ENCODE data around the gene ACAP3.

The ACAP3 gene, protein sequence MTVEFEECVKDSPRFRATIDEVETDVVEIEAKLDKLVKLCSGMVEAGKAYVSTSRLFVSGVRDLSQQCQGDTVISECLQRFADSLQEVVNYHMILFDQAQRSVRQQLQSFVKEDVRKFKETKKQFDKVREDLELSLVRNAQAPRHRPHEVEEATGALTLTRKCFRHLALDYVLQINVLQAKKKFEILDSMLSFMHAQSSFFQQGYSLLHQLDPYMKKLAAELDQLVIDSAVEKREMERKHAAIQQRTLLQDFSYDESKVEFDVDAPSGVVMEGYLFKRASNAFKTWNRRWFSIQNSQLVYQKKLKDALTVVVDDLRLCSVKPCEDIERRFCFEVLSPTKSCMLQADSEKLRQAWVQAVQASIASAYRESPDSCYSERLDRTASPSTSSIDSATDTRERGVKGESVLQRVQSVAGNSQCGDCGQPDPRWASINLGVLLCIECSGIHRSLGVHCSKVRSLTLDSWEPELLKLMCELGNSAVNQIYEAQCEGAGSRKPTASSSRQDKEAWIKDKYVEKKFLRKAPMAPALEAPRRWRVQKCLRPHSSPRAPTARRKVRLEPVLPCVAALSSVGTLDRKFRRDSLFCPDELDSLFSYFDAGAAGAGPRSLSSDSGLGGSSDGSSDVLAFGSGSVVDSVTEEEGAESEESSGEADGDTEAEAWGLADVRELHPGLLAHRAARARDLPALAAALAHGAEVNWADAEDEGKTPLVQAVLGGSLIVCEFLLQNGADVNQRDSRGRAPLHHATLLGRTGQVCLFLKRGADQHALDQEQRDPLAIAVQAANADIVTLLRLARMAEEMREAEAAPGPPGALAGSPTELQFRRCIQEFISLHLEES

DNA sequence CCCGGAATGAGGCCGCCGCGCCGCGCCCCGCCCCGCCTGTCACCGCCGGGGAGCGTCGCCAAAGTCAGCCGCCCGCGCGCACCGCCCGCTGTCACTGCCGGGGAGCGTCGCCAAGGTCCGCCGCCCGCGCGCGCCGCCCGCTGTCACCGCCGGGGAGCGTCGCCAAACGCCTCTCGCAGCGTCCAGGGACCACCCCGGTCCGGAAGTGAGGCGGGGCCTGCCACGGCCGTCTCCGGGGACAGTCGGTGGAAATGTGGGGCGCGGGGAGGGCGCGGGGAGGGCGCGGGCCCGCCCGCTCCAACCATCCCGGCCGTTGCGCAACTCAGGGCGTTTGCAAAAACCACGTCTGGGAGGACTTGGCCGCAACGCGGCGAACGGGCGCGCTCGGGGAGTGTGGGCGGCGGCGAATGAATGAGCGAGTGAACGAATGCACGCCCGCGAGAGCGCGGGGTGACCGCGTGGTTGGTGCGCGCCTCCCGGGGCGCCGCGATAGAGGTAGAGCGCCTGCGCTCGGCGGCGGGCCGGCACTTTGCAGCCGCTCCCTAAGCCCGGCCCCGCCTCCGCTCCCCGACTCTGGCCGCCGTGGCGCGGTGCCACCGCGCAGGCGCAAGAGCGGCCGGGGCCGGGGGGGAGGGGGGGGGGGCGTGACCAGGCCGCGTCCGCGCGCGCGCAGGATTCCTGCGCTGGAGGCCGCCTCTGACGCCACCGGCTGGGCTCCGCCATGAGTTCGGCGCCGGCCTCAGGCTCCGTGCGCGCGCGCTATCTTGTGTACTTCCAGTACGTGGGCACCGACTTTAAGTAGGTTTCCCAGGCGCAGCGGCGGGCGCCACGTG lies at the start of gene ACAP3, which contains the start of gene PUSL1:
ACAP3 (minus strand) TSS at position 8 of the 833 bp plus-strand sequence. CDS start 115 bp downstream, outside the sequence.
PUSL1 (plus strand) TSS at position 675 of the 833 bp plus-strand sequence; CDS start at position 722, 47 bp downstream.
- Histone ChIP-seq H3K9me3 (ENCODE audit: severe bottlenecking) (no peaks in the 10 kb centered on the region), H3K27me3 (ENCODE audit: insufficient read depth, low read depth, severe bottlenecking) (no peaks in the 10 kb centered on the region), H3K27ac (peak within 1 kb of the TSS; percentile 99), H3K4me3 (ENCODE audit: low read depth, low read length) (peak within 1 kb of the TSS; percentile 97), H3K36me3 (peaks cover 51% of the 10 kb centered on the region)
- TF ChIP-seq, protein P1, sequence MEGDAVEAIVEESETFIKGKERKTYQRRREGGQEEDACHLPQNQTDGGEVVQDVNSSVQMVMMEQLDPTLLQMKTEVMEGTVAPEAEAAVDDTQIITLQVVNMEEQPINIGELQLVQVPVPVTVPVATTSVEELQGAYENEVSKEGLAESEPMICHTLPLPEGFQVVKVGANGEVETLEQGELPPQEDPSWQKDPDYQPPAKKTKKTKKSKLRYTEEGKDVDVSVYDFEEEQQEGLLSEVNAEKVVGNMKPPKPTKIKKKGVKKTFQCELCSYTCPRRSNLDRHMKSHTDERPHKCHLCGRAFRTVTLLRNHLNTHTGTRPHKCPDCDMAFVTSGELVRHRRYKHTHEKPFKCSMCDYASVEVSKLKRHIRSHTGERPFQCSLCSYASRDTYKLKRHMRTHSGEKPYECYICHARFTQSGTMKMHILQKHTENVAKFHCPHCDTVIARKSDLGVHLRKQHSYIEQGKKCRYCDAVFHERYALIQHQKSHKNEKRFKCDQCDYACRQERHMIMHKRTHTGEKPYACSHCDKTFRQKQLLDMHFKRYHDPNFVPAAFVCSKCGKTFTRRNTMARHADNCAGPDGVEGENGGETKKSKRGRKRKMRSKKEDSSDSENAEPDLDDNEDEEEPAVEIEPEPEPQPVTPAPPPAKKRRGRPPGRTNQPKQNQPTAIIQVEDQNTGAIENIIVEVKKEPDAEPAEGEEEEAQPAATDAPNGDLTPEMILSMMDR (IDR thresholded peaks at IDR 0.05; ENCODE audit: low read depth, low read length) = no peak
- peak; percentile 88 for DNase-seq

DNA sequence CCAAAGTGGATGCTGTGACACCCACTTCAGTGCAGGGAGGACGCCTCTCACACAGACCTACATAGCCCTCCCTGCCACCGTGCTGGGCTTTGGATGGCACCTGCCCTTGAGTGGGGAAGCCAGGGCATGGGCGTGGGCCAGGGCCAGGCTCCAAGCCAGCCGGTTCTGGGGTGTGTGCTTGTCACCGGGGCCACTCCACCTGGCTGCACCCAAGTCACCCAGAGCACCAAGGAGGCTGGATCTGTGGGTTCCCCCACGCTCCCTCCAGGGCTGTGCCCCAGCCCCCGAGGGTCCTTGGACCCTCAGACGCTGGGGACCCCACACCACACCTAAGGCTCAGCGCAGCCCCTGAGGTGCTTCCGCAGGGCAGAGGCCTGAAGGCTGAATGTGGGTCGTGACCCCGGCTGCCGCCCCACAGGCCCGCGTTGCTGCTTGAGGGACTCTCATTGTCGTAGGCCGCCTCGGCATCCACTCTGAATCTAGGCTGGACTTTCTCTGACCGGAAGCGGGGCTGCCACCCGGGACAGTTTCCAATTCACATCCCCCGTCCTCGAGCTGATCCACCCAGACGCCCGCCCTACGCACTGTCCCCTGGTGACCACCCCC lies 49.2 kb upstream of the ACAP3 start:
- no peak for DNase-seq
- Histone ChIP-seq H3K4me3 (ENCODE audit: low read depth, low read length) (peak overlapping the region; percentile 86), H3K27me3 (ENCODE audit: insufficient read depth, low read depth, severe bottlenecking) (no peaks in the 10 kb centered on the region), H3K36me3 (peaks cover 31% of the 10 kb centered on the region), H3K27ac (peak overlapping the region; percentile 95), H3K9me3 (ENCODE audit: severe bottlenecking) (no peaks in the 10 kb centered on the region)
- TF ChIP-seq, protein P1 (IDR thresholded peaks at IDR 0.05; ENCODE audit: low read depth, low read length) = no peak

- no peak for DNase-seq
- peak overlapping the region; percentile 86 for H3K4me3 ChIP-seq (ENCODE audit: low read depth, low read length)
- H3K36me3 ChIP-seq = peaks cover 31% of the 10 kb centered on the region
- H3K9me3 ChIP-seq (ENCODE audit: severe bottlenecking) = no peaks in the 10 kb centered on the region
- no peaks in the 10 kb centered on the region for H3K27me3 ChIP-seq (ENCODE audit: insufficient read depth, low read depth, severe bottlenecking)
- no peak overlapping the region for H3K27ac ChIP-seq
- TF ChIP-seq, protein P1 (IDR thresholded peaks at IDR 0.05; ENCODE audit: low read depth, low read length) = no peak
Measured at GRCh38 chr1:1356166-1356795, 48.6 kb upstream of the ACAP3 start.

DNA sequence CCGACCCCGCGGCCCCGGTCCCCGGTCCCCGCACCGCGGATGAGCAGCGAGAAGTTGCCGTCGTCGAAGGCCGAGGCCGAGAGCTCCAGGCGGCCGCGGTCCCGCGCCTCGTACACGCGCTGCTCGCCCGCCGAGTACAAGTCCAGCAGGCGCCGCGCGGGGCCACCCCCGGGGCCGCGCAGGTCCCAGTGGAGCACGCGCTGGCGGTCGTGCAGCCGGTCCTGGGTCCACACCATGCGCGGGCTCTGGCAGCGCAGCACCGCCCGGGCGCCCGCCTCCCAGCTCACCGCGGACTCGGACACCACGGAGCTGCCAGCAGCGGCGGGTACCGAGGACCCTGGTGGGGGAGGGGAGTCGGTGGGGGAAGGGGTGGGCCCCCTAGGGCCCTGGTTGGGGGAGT lies 47.7 kb upstream of the ACAP3 start:
- no peaks in the 10 kb centered on the region for H3K9me3 ChIP-seq (ENCODE audit: severe bottlenecking)
- no peak overlapping the region for H3K4me3 ChIP-seq (ENCODE audit: low read depth, low read length)
- H3K27ac ChIP-seq = no peak overlapping the region

More for the DNA sequence above, 47.7 kb upstream of the ACAP3 start:
- no peak for DNase-seq
- Histone ChIP-seq H3K27me3 (ENCODE audit: insufficient read depth, low read depth, severe bottlenecking) (no peaks in the 10 kb centered on the region), H3K36me3 (peaks cover 31% of the 10 kb centered on the region)
- TF ChIP-seq, protein P1 (IDR thresholded peaks at IDR 0.05; ENCODE audit: low read depth, low read length) = no peak
